ENCODE data around the gene L3MBTL3. TPM values are rescaled to one million over a fixed set of nuclear protein-coding genes. Genes with fewer than 3 reads are reported as not detected.

L3MBTL3 gene
- total RNA-seq, 1 donor from 2014 or later = 8.5 TPM

- DNase-seq (ENCODE audit: low spot score) = no peak
Observed at GRCh38 chr6:130027948-130028347, 9.6 kb downstream of the L3MBTL3 start.

- no peak for DNase-seq (ENCODE audit: low spot score)
Observed at GRCh38 chr6:130029163-130029562, 10.8 kb downstream of the L3MBTL3 start.

- DNase-seq (ENCODE audit: low spot score) = no peak
Observed at GRCh38 chr6:130032758-130033340, 14.5 kb downstream of the L3MBTL3 start.

- DNase-seq (ENCODE audit: low spot score) = no peak
Observed at GRCh38 chr6:130033949-130034348, 15.6 kb downstream of the L3MBTL3 start.

- DNase-seq (ENCODE audit: low spot score) = no peak
Observed at GRCh38 chr6:130034378-130035146, 16.2 kb downstream of the L3MBTL3 start.

- no peak for DNase-seq (ENCODE audit: low spot score)
Observed at GRCh38 chr6:130035211-130035610, 16.8 kb downstream of the L3MBTL3 start.

GRCh38 chr6:130037207-130037811, 18.9 kb downstream of the L3MBTL3 start:
- DNase-seq (ENCODE audit: low spot score) = no peak

GRCh38 chr6:130041594-130041993, 23.2 kb downstream of the L3MBTL3 start:
- no peak for DNase-seq (ENCODE audit: low spot score)

GRCh38 chr6:130043344-130043743, 25.0 kb downstream of the L3MBTL3 start:
- no peak for DNase-seq (ENCODE audit: low spot score)

- DNase-seq (ENCODE audit: low spot score) = no peak
Observed at GRCh38 chr6:130045622-130046021, 27.2 kb downstream of the L3MBTL3 start.

- DNase-seq (ENCODE audit: low spot score) = no peak
Observed at GRCh38 chr6:130046671-130047070, 28.3 kb downstream of the L3MBTL3 start.

- no peak for DNase-seq (ENCODE audit: low spot score)
Observed at GRCh38 chr6:130047088-130047995, 29.0 kb downstream of the L3MBTL3 start.

- DNase-seq (ENCODE audit: low spot score) = no peak
Observed at GRCh38 chr6:130050230-130050629, 31.8 kb downstream of the L3MBTL3 start.

GRCh38 chr6:130054725-130055124, 36.3 kb downstream of the L3MBTL3 start:
- DNase-seq (ENCODE audit: low spot score) = no peak

- no peak for DNase-seq (ENCODE audit: low spot score)
Observed at GRCh38 chr6:130055271-130055670, 36.9 kb downstream of the L3MBTL3 start.

- DNase-seq (ENCODE audit: low spot score) = no peak
Observed at GRCh38 chr6:130057495-130057894, 39.1 kb downstream of the L3MBTL3 start.

GRCh38 chr6:130063806-130064205, 45.4 kb downstream of the L3MBTL3 start:
- no peak for DNase-seq (ENCODE audit: low spot score)

- no peak for DNase-seq (ENCODE audit: low spot score)
Observed at GRCh38 chr6:130065609-130066156, 47.3 kb downstream of the L3MBTL3 start.

- DNase-seq (ENCODE audit: low spot score) = no peak
Observed at GRCh38 chr6:130069485-130069884, 51.1 kb downstream of the L3MBTL3 start.

- no peak for DNase-seq (ENCODE audit: low spot score)
Observed at GRCh38 chr6:130070326-130070725, 51.9 kb downstream of the L3MBTL3 start.

- DNase-seq (ENCODE audit: low spot score) = no peak
Observed at GRCh38 chr6:130070792-130071191, 52.4 kb downstream of the L3MBTL3 start.

Measured in mucosa of gallbladder (tissue), 1 donor.